IPS-18c (cell line): Measurements from ENCODE around the gene ASF1A.

Source experiments
- H3K4me3 ChIP-seq: 2 replicates; pipeline ENCODE4 v1.7.0; 2013; ENCODE audit warnings: low read depth, mild to moderate bottlenecking, low read length, moderate library complexity; ENCODE audit not compliant: insufficient read depth
- H3K9me3 ChIP-seq: one replicate; pipeline ENCODE4 v1.6.1; 2013; ENCODE audit warnings: mild to moderate bottlenecking, low read length, moderate library complexity; ENCODE audit not compliant: control insufficient read depth, insufficient read depth

ASF1A gene

GRCh38 chr6:118934461-118935330 lies 40.7 kb downstream of the ASF1A start, which contains the start of gene MCM9:
Gene MCM9 (minus strand): TSS chr6:118935159. CDS start chr6:118931723, 3,436 bp downstream.
- peak within 1 kb of the TSS; percentile 91 for H3K4me3 ChIP-seq
- no peaks in the 10 kb centered on the region for H3K9me3 ChIP-seq

- no peaks in the 10 kb centered on the region for H3K9me3 ChIP-seq
- peak overlapping the region; percentile 91 for H3K4me3 ChIP-seq
Measured at GRCh38 chr6:118935331-118935668, 41.3 kb downstream of the ASF1A start.

GRCh38 chr6:118935978-118936703 lies 42.2 kb downstream of the ASF1A start:
- Histone ChIP-seq H3K9me3 (peaks cover 3% of the 10 kb centered on the region), H3K4me3 (no peak overlapping the region)

GRCh38 chr6:118939683-118940082 lies 45.7 kb downstream of the ASF1A start:
- H3K9me3 ChIP-seq = peaks cover 3% of the 10 kb centered on the region
- H3K4me3 ChIP-seq = no peak overlapping the region

- H3K9me3 ChIP-seq = peaks cover 3% of the 10 kb centered on the region
- H3K4me3 ChIP-seq = no peak overlapping the region
Measured at GRCh38 chr6:118940770-118941169, 46.8 kb downstream of the ASF1A start.

GRCh38 chr6:118945217-118945616 lies 51.3 kb downstream of the ASF1A start:
- H3K4me3 ChIP-seq = no peak overlapping the region

GRCh38 chr6:118952683-118953082 lies 58.7 kb downstream of the ASF1A start:
- Histone ChIP-seq H3K9me3 (no peaks in the 10 kb centered on the region), H3K4me3 (no peak overlapping the region)

More at GRCh38 chr6:118945217-118945616, 51.3 kb downstream of the ASF1A start:
- peaks cover 5% of the 10 kb centered on the region for H3K9me3 ChIP-seq

GRCh38 chr6:118953391-118953790 lies 59.4 kb downstream of the ASF1A start:
- Histone ChIP-seq H3K9me3 (no peaks in the 10 kb centered on the region), H3K4me3 (no peak overlapping the region)
